ENCODE results near the gene LETM1.

Gene LETM1

DNA sequence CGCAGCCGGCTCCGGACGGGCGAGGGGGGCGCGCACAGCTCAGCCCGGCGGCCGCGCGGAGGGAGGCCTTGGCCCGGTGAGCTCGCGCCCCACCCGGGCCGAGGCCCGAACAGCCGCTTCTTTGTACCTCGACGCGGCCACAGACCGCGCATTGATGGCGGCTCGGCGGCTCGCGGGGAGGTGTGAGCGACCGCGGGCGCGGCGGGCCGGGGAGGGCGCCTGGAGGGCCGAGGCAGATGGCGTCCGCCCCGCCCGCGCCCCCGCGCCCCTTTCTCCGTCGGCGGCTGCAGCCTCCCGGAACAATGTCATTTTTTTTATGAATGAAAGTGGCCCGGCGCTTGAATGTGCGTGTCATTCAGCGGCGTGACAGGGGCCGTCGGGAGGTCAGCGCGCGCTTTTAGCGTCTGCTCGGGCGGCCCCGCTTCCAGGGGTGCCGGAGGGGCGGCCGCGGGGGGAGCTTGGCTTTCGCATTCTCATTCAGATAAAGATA, 61.1 kb downstream of the LETM1 start:
- no peak for DNase-seq (ENCODE audit: low read depth)

DNA sequence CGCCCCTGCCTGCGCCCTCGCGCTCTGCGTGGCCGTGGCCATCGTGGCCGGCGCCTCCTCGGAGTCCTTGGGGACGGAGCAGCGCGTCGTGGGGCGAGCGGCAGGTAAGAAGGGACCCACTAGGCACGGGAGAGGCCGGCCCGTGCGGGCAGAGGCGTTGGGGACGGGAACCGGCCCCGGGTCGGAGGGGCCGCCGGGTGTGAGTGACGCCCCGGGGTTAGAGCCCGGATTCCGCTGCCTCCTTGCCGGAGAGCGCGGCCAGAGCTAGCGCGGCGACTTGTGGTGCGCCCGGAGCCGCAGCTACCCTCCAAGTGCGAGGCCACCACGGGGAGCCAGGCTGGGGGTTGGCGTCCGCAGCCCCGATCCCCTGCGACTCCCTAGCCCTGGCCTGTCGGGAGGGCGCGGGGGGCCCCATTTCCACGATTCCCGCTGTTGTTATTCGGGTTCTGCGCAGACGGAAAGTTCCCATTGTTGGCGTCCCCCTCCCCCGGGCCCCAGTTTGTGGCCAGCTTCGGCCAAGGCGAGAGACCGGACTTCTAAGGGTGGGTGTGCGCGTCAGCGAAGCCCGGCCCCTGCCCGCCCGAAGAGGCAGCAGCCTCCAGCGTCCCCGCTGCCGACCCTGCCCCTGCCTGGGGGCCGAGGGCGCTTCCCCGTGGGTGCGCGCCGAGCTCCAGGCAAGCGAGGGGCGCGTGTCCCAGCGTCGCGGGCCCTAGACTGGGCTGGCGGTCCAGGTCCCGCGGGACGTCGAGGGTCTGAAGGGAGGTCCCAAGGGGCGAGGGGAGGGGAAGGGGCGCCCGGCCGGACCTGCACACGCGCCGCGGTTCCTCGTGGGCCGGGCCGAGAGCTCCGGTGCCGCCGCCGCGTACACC, 61.8 kb downstream of the LETM1 start:
- no peak for DNase-seq (ENCODE audit: low read depth)

DNA sequence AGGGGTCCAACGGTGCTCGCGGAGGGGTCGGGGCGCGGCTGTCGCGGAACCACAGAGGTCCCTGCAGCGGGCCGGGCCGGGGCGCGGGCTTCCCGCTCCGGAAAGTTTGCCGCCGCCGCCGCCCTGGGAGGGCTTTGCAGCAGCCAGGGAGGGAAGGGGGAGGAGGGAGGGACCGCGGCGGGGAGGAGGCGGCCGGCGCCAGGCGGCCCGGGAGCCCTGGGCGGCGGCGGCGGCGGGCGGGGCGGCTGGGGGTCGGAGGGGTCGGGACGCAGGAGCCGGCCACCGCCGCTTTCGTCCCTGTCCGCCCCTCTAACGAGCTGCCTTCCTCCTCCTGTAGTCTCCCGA, 62.5 kb downstream of the LETM1 start:
- peak; percentile 29 for DNase-seq (ENCODE audit: low read depth)

- DNase-seq (ENCODE audit: low read depth): peak; percentile 14
These were observed 63.0 kb downstream of the LETM1 start, which contains the start of gene FGFR3 for GRCh38 chr4:1792832-1793495. FGFR3 (plus strand) TSS chr4:1793293; CDS start chr4:1793935, 642 bp downstream.

- no peak for DNase-seq (ENCODE audit: low read depth)
These were observed 63.7 kb downstream of the LETM1 start for GRCh38 chr4:1792158-1792831.

- DNase-seq (ENCODE audit: low read depth): no peak
These were observed 66.0 kb downstream of the LETM1 start for GRCh38 chr4:1790005-1790404.

DNA sequence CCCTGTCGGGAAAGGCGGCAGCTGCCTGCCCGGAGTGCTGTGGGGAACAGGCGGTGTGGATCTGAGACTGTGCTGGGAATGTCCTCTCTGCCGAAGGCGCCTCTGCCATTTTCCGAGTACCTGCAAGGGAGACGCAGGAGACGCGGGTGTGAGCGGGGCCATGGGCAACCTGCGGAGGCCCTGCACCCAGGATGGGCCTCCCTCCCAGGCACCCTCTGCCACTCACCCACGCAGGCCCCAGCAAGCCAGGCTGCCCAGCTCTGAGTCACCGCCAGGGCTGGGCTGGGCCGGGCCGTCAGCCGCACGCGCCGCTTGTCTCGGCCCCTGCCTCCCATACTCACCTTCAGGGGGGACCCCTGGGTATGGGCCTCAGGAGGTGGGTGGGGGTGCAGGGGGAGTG, 66.4 kb downstream of the LETM1 start:
- no peak for DNase-seq (ENCODE audit: low read depth)

DNA sequence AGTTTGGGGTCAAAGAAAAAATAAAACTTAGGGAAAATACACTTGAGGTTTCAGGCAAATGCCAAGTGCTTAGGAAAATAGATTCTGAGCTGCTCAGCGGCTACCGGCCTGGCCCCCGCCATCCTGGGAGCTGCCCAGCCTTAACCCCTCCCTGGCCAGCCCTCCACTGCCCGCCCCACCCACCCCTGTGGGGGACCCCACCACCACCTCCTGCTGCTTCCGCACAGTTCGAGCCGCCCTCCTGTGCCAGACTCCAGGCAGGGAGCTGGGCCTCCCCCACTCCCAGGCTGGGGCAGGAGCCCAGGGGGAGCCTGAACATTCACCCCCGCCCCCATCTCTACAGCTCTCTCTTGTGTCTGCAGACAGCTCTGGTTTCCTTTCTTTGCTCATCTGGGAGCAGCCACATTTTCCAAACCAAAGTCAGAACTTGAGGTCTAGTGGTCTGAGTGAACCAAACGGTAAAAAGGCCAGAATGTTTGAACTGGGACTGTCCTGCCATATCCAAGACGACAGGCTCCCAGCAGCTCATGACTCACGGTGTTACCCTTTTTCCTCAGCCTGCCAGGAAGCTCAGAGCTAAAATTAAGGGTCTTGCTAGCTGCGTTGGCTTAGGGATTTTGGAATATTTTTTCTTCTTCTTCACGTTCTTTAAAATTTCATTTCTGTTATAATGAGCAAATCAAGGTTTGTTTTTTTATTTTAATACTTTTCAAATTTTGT, 67.5 kb downstream of the LETM1 start:
- no peak for DNase-seq (ENCODE audit: low read depth)

DNA sequence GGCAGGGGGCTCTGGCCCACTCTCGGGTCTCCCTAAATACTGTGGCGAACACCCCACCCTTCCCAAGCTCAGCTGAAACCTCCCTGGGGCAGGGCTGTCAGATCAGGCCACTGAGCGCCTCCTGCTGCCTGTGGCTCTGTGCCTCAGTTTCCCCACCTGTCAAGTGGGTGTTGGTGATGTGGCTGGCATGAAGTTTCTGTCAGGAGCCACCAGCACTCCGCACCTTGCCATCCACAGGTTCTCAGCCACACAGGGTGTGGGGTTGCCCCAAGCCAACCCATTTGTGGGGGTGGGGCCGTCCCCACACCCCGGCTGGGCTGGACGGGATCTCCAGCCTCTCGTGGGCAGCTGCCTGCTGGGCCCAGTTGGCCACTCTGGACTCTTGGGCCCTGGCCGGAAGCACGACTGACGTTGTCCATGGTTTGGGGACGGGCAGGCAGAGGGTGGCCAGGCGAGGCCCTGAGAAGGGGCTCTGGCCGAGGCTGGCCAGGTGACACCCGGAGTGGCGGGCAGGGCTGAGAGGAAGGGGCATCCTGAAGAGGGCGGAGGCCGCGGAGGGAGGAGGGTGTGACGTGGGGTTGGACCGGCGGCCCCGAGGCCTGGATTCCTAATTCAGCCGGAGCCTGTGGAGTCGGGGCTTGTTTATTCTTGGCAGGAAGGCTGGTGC, 68.4 kb downstream of the LETM1 start:
- DNase-seq (ENCODE audit: low read depth): no peak

- no peak for DNase-seq (ENCODE audit: low read depth)
These were observed 69.2 kb downstream of the LETM1 start for GRCh38 chr4:1786544-1787362.

DNA sequence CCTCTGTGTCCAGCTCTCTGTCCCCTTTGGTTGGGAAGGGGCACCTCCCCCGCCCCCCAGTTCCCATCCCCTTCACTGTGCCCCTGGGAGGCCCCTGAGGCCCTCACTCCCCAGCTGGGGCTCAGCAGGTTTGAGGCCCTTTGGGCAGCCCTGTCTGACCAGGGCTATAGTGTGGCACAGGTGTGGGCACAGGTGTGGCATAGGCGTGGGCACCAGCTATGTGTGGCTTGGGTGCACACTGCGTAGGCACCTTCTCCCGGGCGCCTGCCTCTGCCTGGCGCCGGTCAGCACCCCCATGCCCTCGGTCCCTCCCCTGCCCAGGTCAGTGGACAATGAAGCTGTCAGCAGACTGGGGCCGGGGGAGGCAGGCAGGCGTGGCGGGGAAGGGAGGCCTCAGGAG, 70.4 kb downstream of the LETM1 start:
- no peak for DNase-seq (ENCODE audit: low read depth)

DNA sequence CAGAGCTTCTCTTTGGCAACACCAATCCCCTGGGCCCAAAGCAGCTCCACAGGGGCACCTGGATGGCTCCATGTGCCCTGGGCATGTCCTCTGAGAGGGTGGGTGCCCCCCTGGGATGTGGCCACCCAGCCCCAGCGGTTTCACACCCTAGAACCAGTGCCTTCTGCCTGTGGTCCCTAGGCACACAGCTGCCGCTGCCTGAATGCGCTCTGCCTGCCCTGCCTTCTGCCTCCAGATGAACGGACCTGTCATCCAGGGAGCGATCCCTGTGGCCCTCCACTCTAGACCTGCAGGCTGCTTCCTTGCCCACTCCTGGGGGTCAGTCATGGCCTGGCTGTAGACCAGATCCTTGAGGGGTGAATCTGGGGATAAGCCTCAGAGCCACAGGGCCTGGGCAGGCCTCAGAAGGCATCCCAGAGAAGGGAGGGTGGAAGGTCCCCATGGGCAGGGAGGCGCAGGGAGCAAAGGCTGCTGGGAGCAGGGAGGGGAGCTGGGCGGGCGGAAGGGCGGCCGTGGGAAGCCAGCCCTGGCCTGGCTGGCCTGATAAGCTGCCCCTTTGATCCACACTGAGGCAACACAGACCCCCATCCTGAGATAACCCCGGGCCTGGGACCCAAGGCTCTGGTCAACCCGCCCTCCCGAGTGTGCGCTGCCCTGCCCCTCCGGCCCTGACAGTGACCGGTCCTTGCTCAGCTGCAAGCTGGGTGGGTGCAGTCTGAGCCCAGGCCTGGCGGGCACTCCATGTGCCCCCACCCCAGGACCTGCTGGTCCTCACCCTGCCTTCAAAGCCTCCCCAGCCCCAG, 71.0 kb downstream of the LETM1 start:
- DNase-seq (ENCODE audit: low read depth): no peak

GRCh38 chr4:1784395-1784788, 71.6 kb downstream of the LETM1 start:
- no peak for DNase-seq (ENCODE audit: low read depth)

DNA sequence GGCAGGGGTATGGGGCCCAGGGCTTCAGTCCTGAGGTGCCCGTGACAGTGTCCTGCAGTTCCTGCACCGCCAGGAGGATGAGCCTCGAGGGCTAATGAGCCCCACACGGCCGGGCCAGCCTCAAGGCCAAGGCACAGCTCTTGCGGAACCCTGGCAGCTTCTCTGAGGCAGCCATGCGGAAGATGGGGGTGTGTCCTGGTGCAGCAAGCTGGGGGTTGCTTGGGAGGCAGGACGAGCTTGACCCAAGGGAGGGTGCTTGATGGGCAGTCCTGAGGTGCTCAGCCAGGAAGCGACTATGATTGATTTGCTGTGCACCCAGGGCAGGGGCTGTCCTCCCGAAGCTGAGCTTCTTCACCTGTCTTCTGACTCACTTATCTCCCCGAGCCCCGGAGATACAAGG, 72.0 kb downstream of the LETM1 start:
- no peak for DNase-seq (ENCODE audit: low read depth)

DNA sequence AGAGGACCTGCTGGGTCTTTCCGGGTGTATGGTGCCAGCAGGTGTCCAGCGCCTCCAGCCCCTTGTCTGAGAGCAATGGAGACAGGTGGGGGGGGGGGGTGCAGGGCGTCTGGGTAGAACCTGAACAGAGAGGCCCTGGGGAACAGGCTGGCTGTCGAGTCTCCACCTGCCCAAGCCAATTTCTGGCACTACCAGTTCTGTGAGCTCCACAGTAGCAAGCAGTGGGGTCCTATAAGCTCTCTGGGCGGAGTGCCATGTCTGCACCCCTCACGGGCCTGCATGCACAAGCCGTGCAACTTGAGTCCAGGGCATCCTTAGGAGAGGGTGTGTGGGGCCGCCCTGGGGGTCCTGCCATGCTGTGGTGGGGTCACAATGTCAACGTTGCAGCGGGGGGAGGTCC, 72.9 kb downstream of the LETM1 start:
- DNase-seq (ENCODE audit: low read depth): no peak

- no peak for DNase-seq (ENCODE audit: low read depth)
These were observed 75.5 kb downstream of the LETM1 start for GRCh38 chr4:1780435-1780834.

- DNase-seq (ENCODE audit: low read depth): no peak
These were observed 76.2 kb downstream of the LETM1 start for GRCh38 chr4:1779588-1780382.

- DNase-seq (ENCODE audit: low read depth): no peak
These were observed 77.1 kb downstream of the LETM1 start for GRCh38 chr4:1778642-1779392.

Data from stimulated activated CD4-positive, alpha-beta T cell treated with anti-CD3 and anti-CD28 coated beads, Interleukin-2, amount 100 ng/mL, for 4 hours (primary cell).